H1 (cell line): ENCODE measurements around the gene SIK2. TPM values are rescaled to one million over a fixed set of nuclear protein-coding genes. Genes with fewer than 3 reads are reported as not detected.

Experiments
- CTCF ChIA-PET: fragments of 300-600 bp; sonication (Branson Sonifier 250); formaldehyde crosslinking; loops from one replicate; lab custom pipeline; 2021; ENCODE audit not compliant: partially characterized antibody; lab: Charles Lee
- POLR2A ChIA-PET: fragments of 300-600 bp; sonication (Branson Sonifier 250); formaldehyde crosslinking; loops from one replicate; lab custom pipeline; 2021; ENCODE audit warnings: inconsistent platforms; ENCODE audit not compliant: partially characterized antibody; lab: Charles Lee
- DNase-seq, 2 experiments: peaks; one replicate each; pipeline versions ENCODE4 v3.0.0 to v3.0.0-alpha.2; 2010 to 2022; ENCODE audit warnings: low spot score in 2 of 2, low read depth in 1 of 2, mixed read lengths in 1 of 2
- FAIRE-seq: peaks from 2 replicates; lab custom pipeline; 2011; peaks lifted over from hg19 to GRCh38; lab: Jason Lieb, UNC
- H2AFZ ChIP-seq: 2 replicates; pipeline ENCODE4 v1.8.1; 2012; ENCODE audit warnings: low read length, inconsistent platforms
- H2AK5ac ChIP-seq: 2 replicates; pipeline ENCODE4 v1.6.1; 2013; ENCODE audit warnings: low read depth, low read length
- H2BK120ac ChIP-seq: replicated peaks from 2 replicates; pipeline ENCODE3; 2013; ENCODE audit warnings: low read depth, low read length, inconsistent platforms
- H2BK12ac ChIP-seq: 2 replicates; pipeline ENCODE4 v1.6.1; 2013; ENCODE audit warnings: low read depth, low read length
- H2BK15ac ChIP-seq: 2 replicates; pipeline ENCODE4 v1.6.1; 2013; ENCODE audit warnings: low read length
- H2BK20ac ChIP-seq: 2 replicates; pipeline ENCODE4 v1.6.1; 2013; ENCODE audit warnings: low read length
- H2BK5ac ChIP-seq: 2 replicates; pipeline ENCODE4 v1.6.1; 2013; ENCODE audit warnings: low read depth, low read length
- H3K14ac ChIP-seq: 2 replicates; pipeline ENCODE4 v1.6.1; 2013; ENCODE audit warnings: inconsistent platforms; ENCODE audit not compliant: insufficient read length
- H3K18ac ChIP-seq: 2 replicates; pipeline ENCODE4 v1.6.1; 2013; ENCODE audit warnings: low read length; ENCODE audit errors: extremely low read depth
- H3K23ac ChIP-seq: 2 replicates; pipeline ENCODE4 v1.6.1; 2013; ENCODE audit warnings: inconsistent platforms; ENCODE audit not compliant: insufficient read length
- H3K23me2 ChIP-seq: 2 replicates; pipeline ENCODE4 v1.6.1; 2013; ENCODE audit warnings: low read depth, low read length
- H3K27ac ChIP-seq: 2 replicates; pipeline ENCODE4 v1.6.1; 2011; ENCODE audit warnings: low read depth, low read length, inconsistent platforms
- H3K27me3 ChIP-seq, 4 experiments: replicated peaks in 1 of 4; 1 replicate in 1 of 4; 2 replicates in 3 of 4; pipeline versions ENCODE4 v1.6.1 to v1.8.1; 2011 to 2013; ENCODE audit warnings: low read length in 3 of 4, mild to moderate bottlenecking in 3 of 4, inconsistent platforms in 2 of 4, mixed read lengths in 2 of 4, moderate library complexity in 1 of 4; ENCODE audit not compliant: control insufficient read depth in 3 of 4, insufficient read depth in 3 of 4; ENCODE audit errors: extremely low read depth in 1 of 4
- H3K36me3 ChIP-seq, 4 experiments: 2 replicates each; pipeline versions ENCODE4 v1.6.1 to v1.8.1; 2011 to 2013; ENCODE audit warnings: mild to moderate bottlenecking in 4 of 4, low read length in 3 of 4, moderate library complexity in 2 of 4, control low read depth in 1 of 4, inconsistent platforms in 1 of 4; ENCODE audit not compliant: insufficient read depth in 4 of 4, control insufficient read depth in 2 of 4
- H3K4ac ChIP-seq: replicated peaks from 2 replicates; pipeline ENCODE3; 2013; ENCODE audit warnings: low read length, low read depth, mixed read lengths, inconsistent platforms; ENCODE audit not compliant: insufficient read length
- H3K4me1 ChIP-seq, 4 experiments: replicated peaks in 1 of 4; 1 replicate in 1 of 4; 2 replicates in 3 of 4; pipeline versions ENCODE4 v1.6.1 to v1.8.1; 2011 to 2013; ENCODE audit warnings: low read length in 3 of 4, inconsistent platforms in 2 of 4, mixed read lengths in 1 of 4; ENCODE audit not compliant: insufficient read depth in 4 of 4, control insufficient read depth in 3 of 4
- H3K4me2 ChIP-seq, 2 experiments: 2 replicates each; pipeline versions ENCODE4 v1.6.1 to v1.8.1; 2011 to 2013; ENCODE audit warnings: low read depth in 2 of 2, low read length in 2 of 2, control low read depth in 1 of 2, inconsistent platforms in 1 of 2, mild to moderate bottlenecking in 1 of 2; ENCODE audit not compliant: insufficient read depth in 1 of 2
- H3K4me3 ChIP-seq, 4 experiments: fragments of 200-600, 300-600 bp in 1 of 4; sonication (generic), shearing (Covaris generic), sonication (Bioruptor Twin) in 1 of 4; 2 replicates each; pipeline versions ENCODE4 v1.5.1 to v1.8.1; 2011 to 2016; ENCODE audit warnings: low read length in 4 of 4, low read depth in 3 of 4, control low read depth in 2 of 4, inconsistent platforms in 2 of 4, mild to moderate bottlenecking in 2 of 4, mixed read lengths in 1 of 4, moderate library complexity in 1 of 4; ENCODE audit not compliant: insufficient read depth in 2 of 4; ENCODE audit errors: extremely low read depth in 1 of 4
- H3K56ac ChIP-seq: replicated peaks from 2 replicates; pipeline ENCODE3; 2013; ENCODE audit warnings: low read depth, mild to moderate bottlenecking, mixed read lengths, low read length, inconsistent platforms; ENCODE audit not compliant: insufficient read length
- H3K79me1 ChIP-seq: 2 replicates; pipeline ENCODE4 v1.6.1; 2013; ENCODE audit warnings: low read depth, low read length, control low read depth
- H3K79me2 ChIP-seq, 2 experiments: 2 replicates each; pipeline versions ENCODE4 v1.6.1 to v1.8.1; 2012 to 2013; ENCODE audit warnings: low read length in 2 of 2, mild to moderate bottlenecking in 2 of 2, inconsistent platforms in 1 of 2; ENCODE audit not compliant: insufficient read depth in 2 of 2, control insufficient read depth in 1 of 2
- H3K9ac ChIP-seq, 4 experiments: replicated peaks in 1 of 4; 1 replicate in 1 of 4; 2 replicates in 3 of 4; pipeline versions ENCODE4 v1.6.1 to v1.8.1; 2011 to 2013; ENCODE audit warnings: low read depth in 3 of 4, low read length in 3 of 4, control low read depth in 2 of 4, mild to moderate bottlenecking in 2 of 4, moderate library complexity in 2 of 4, inconsistent platforms in 1 of 4; ENCODE audit errors: extremely low read depth in 1 of 4
- H3K9me3 ChIP-seq, 2 experiments: 2 replicates each; pipeline versions ENCODE4 v1.6.1 to v1.8.1; 2012 to 2013; ENCODE audit warnings: mild to moderate bottlenecking in 2 of 2, moderate library complexity in 2 of 2, control low read depth in 1 of 2, inconsistent platforms in 1 of 2, low read depth in 1 of 2, low read length in 1 of 2, mixed read lengths in 1 of 2; ENCODE audit not compliant: insufficient read depth in 2 of 2
- H4K20me1 ChIP-seq, 2 experiments: replicated peaks in 1 of 2; 2 replicates each; pipeline versions ENCODE3 to v1.8.1; 2011 to 2013; ENCODE audit warnings: inconsistent platforms in 2 of 2, low read length in 2 of 2, mild to moderate bottlenecking in 1 of 2; ENCODE audit not compliant: insufficient read depth in 2 of 2, control insufficient read depth in 1 of 2
- H4K5ac ChIP-seq: 2 replicates; pipeline ENCODE4 v1.6.1; 2013; ENCODE audit warnings: low read length, low read depth, mixed read lengths, inconsistent platforms; ENCODE audit not compliant: insufficient read length
- H4K8ac ChIP-seq: 2 replicates; pipeline ENCODE4 v1.8.0; 2013; ENCODE audit warnings: mild to moderate bottlenecking, moderate library complexity, low read length, inconsistent platforms; ENCODE audit not compliant: insufficient read depth; ENCODE audit errors: extremely low read depth
- H4K91ac ChIP-seq: replicated peaks from 2 replicates; pipeline ENCODE3; 2013; ENCODE audit warnings: low read length, mixed read lengths, inconsistent platforms; ENCODE audit not compliant: insufficient read length
- ATF3 ChIP-seq: IDR thresholded peaks from 2 replicates; pipeline ENCODE4 v1.6.1; 2011; ENCODE audit warnings: low read depth, mild to moderate bottlenecking, low read length; ENCODE audit not compliant: insufficient read depth
- CTBP2 ChIP-seq: IDR thresholded peaks from 2 replicates; pipeline ENCODE4 v1.7.0; 2011; ENCODE audit warnings: borderline replicate concordance, mild to moderate bottlenecking, moderate library complexity, mixed read lengths, low read length; ENCODE audit not compliant: insufficient read depth, insufficient read length
- EGR1 ChIP-seq: IDR thresholded peaks from 2 replicates; pipeline ENCODE4 v1.6.1; 2011; ENCODE audit warnings: low read depth, low read length, borderline replicate concordance
- GABPA ChIP-seq: IDR thresholded peaks from 2 replicates; pipeline ENCODE4 v1.6.1; 2011; ENCODE audit warnings: mild to moderate bottlenecking, low read length, moderate library complexity, borderline replicate concordance; ENCODE audit not compliant: insufficient read depth
- HDAC2 ChIP-seq, 2 experiments: fragments of 300-600 bp in 1 of 2; sonication (generic) in 1 of 2; IDR thresholded peaks; 2 replicates each; pipeline ENCODE4 v1.6.1; 2011 to 2012; ENCODE audit warnings: low read depth in 2 of 2, low read length in 2 of 2, mild to moderate bottlenecking in 2 of 2, moderate library complexity in 2 of 2, borderline replicate concordance in 1 of 2, inconsistent platforms in 1 of 2
- KDM1A ChIP-seq: fragments of 200-600, 300-600 bp; sonication (generic); IDR thresholded peaks from 2 replicates; pipeline ENCODE4 v1.7.1; 2016; ENCODE audit warnings: mild to moderate bottlenecking, low read length, borderline replicate concordance
- MAFK ChIP-seq: IDR thresholded peaks from 2 replicates; pipeline ENCODE4 v1.6.1; 2012; ENCODE audit warnings: low read depth, mild to moderate bottlenecking, improper control_type of control experiment, low read length
- SRF ChIP-seq: IDR thresholded peaks from 2 replicates; pipeline ENCODE4 v1.6.1; 2011; ENCODE audit warnings: mild to moderate bottlenecking, low read depth, low read length, moderate library complexity
- USF2 ChIP-seq: IDR thresholded peaks from 2 replicates; pipeline ENCODE4 v1.6.1; 2011; ENCODE audit warnings: low read length, improper control_type of control experiment
- WGBS, 2 experiments: shearing (Covaris generic) in 1 of 2; methylation state at CpG; one replicate each; pipeline versions ENCODE4 v1.1.6 to v1.1.7; 2013 to 2015; ENCODE audit warnings: low lambda C conversion rate in 2 of 2, mixed read lengths in 2 of 2, inconsistent platforms in 1 of 2, low coverage in 1 of 2, missing lambda C conversion rate in 1 of 2; ENCODE audit not compliant: insufficient replicate concordance in 2 of 2, insufficient coverage in 1 of 2, insufficient read length in 1 of 2; ENCODE audit errors: extremely low coverage in 1 of 2, missing lambda C conversion rate in 1 of 2; 5-methylcytosine and 5-hydroxymethylcytosine counted together
- polyA plus RNA-seq, 7 experiments: library from polyadenylated mRNA; depleted of rRNA in 3 of 7; stranded (reverse) in 5 of 7; unstranded in 2 of 7; fragments of >200 nt in 5 of 7; fragments of 200-250 nt in 2 of 7; gene quantifications; 1 replicate in 5 of 7; 2 replicates in 1 of 7; 4 replicates in 1 of 7; pipeline versions ENCODE4 v1.2.1 to v1.2.3, GENCODE V29; 2011 to 2013; ENCODE audit warnings: missing spikeins in 2 of 7, mixed read lengths in 2 of 7
- total RNA-seq: library from RNA; stranded (reverse); fragmentation: NEBNext Ultra II Directional; extraction: Animal tissue kit (Norgen Biotek cat#: 25700); gene quantifications from 2 replicates; pipeline ENCODE4 v1.2.1, GENCODE V29; 2021

SIK2 gene
- total and polyA plus RNA-seq, 2 of the 8 experiments (the other 6 are each of a cell fraction or from before 2014, with no cell fraction given) = 8.8 to 11.2 TPM

DNA sequence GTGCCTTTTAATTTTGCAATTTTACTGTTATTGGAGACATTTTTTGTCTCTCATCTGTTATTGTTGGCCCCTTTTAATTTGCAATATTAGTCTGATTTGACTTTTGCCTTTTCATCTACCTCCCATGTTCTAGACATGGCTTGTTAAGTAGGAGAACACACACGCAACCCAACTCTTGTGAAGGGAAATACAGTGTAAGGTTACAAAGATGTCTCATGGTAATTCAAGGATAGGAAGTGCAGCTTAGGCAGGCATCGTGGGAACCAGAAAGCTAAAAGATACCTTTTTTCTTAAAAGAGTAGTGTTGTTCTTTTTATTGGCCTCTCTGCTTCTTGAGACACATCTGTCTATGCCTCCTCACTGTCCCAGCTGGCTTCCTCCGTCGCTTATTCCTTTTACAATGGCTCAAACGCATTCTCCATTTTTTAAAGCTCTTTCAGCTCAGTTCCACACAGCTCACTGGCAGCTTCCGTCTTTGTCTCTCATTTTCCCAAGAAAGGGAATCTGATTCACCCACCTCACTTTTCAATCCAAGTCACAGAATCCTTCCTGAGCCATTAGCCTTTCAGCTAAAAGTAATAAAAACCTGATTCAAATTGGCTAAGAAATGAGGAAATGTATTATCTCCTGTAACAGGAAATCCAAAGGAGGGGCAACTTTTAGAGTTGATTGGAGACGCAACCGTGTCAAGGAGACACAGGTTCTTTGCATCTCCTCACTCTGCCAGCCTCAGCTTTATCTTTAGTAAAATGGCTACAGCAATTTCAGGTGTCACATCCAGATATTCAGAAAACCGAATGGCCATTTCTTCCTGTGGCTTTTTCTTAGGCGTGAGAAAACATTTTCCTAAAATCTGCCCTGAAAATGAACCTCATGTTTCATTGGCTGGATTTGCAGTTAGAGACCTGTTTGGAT is 57.2 kb downstream of the SIK2 start:
- H4K5ac ChIP-seq = no peak overlapping the region
- no peak overlapping the region for H2BK15ac ChIP-seq
- no peak overlapping the region for H4K91ac ChIP-seq
- no peak overlapping the region for H3K14ac ChIP-seq
- H2BK20ac ChIP-seq = no peak overlapping the region
- H2BK120ac ChIP-seq = no peak overlapping the region
- no peaks in the 10 kb centered on the region; the same call in 1 of the 2 replicates for H3K79me1 ChIP-seq
- ChIA-PET CTCF (interaction anchor here (0.8 to 1.3 kb wide), 4 partner anchors 9 to 81 kb away, joined by 3 to 5 read pairs (median 3); no protein-coding TSS in a partner anchor), POLR2A (interaction anchor here (1.6 kb wide), 1 partner anchor 20 kb away, joined by 3 read pairs; no protein-coding TSS in a partner anchor)
- H2AFZ ChIP-seq = peak overlapping the region; percentile 34; the same call in 1 of the 2 replicates
- H3K23me2 ChIP-seq = no peaks in the 10 kb centered on the region
- no peak overlapping the region for H3K4me2 ChIP-seq
- no peak overlapping the region for H3K27ac ChIP-seq
- peaks cover 0 to 2% (median 0%) of the 10 kb centered on the region in 4 experiments; a peak in 2 of 7 replicates for H3K4me1 ChIP-seq
- no peak overlapping the region for H3K18ac ChIP-seq
- H3K9ac ChIP-seq = no peak overlapping the region
- no peak overlapping the region for H2BK12ac ChIP-seq
- no peak overlapping the region for H2BK5ac ChIP-seq
- WGBS, 2 experiments = 74% methylated on average over 10 of the region's 10 CpGs; no CpG with 5 or more reads in 1 of the 2 experiments
- no peaks in the 10 kb centered on the region for H3K79me2 ChIP-seq
- FAIRE-seq (no peak), DNase-seq (no peak)
- H4K8ac ChIP-seq = no peak overlapping the region
- no peaks in the 10 kb centered on the region for H4K20me1 ChIP-seq
- H3K56ac ChIP-seq = no peak overlapping the region
- H3K4me3 ChIP-seq = no peak overlapping the region
- no peak overlapping the region for H3K23ac ChIP-seq
- H3K36me3 ChIP-seq = no peaks in the 10 kb centered on the region
- no peak overlapping the region for H2AK5ac ChIP-seq
- H3K9me3 ChIP-seq = no peaks in the 10 kb centered on the region; a peak in 1 of 4 replicates
- no peak overlapping the region for H3K4ac ChIP-seq
- no peaks in the 10 kb centered on the region for H3K27me3 ChIP-seq
- TF ChIP-seq KDM1A (no peak), EGR1 (no peak), ATF3 (no peak), USF2 (no peak), MAFK (no peak), SRF (no peak), CTBP2 (no peak), HDAC2 (IDR thresholded peaks at IDR 0.05; ENCODE audit: borderline replicate concordance in 1 of 2, low read depth in 2 of 2, low read length in 2 of 2) (no peak), GABPA (no peak)
